DND-41 (cell line): ENCODE data around the gene GPI.
A peak's percentile ranks its signal among the peaks of the same experiment; 100 is the strongest.

ENCODE experiments used
- ATAC-seq: fragments of 200-7000 bp; cut with Tn5 transposase; 3 replicates; pipeline ENCODE4 v1.9.1; 2021; ENCODE audit warnings: low read depth; ENCODE audit not compliant: insufficient read depth
- DNase-seq: peaks from one replicate; pipeline ENCODE4 v3.0.0-alpha.2; 2020
- H2AFZ ChIP-seq: 2 replicates; pipeline ENCODE4 v1.6.0; 2012; ENCODE audit warnings: low read depth, low read length
- H3K27ac ChIP-seq: 2 replicates; pipeline ENCODE4 v1.5.1; 2012; ENCODE audit warnings: low read length, inconsistent platforms
- H3K27me3 ChIP-seq: fragments of 200-600 bp; sonication (generic); 2 replicates; pipeline ENCODE4 v1.6.0; 2012; ENCODE audit warnings: low read length, mild to moderate bottlenecking, inconsistent platforms; ENCODE audit not compliant: insufficient read depth, poor library complexity
- H3K36me3 ChIP-seq: 2 replicates; pipeline ENCODE4 v1.5.1; 2012; ENCODE audit warnings: low read length, inconsistent platforms; ENCODE audit not compliant: insufficient read depth
- H3K4me1 ChIP-seq: 2 replicates; pipeline ENCODE4 v1.5.1; 2012; ENCODE audit warnings: mild to moderate bottlenecking, low read length; ENCODE audit not compliant: insufficient read depth
- H3K4me2 ChIP-seq: 2 replicates; pipeline ENCODE4 v1.6.0; 2012; ENCODE audit warnings: mild to moderate bottlenecking, moderate library complexity, low read length, inconsistent platforms; ENCODE audit not compliant: insufficient read depth
- H3K4me3 ChIP-seq, 2 experiments: fragments of 200-600 bp in 1 of 2; shearing (Covaris generic) in 1 of 2; 2 replicates each; pipeline ENCODE4 v1.5.1; 2012 to 2016; ENCODE audit warnings: inconsistent platforms in 2 of 2, low read length in 2 of 2, mild to moderate bottlenecking in 2 of 2, low read depth in 1 of 2, moderate library complexity in 1 of 2
- H3K79me2 ChIP-seq: 2 replicates; pipeline ENCODE4 v1.6.0; 2012; ENCODE audit warnings: low read length, inconsistent platforms; ENCODE audit not compliant: insufficient read depth
- H3K9ac ChIP-seq: 2 replicates; pipeline ENCODE4 v1.6.0; 2012; ENCODE audit warnings: low read depth, mild to moderate bottlenecking, inconsistent platforms, low read length, moderate library complexity
- H3K9me3 ChIP-seq: 2 replicates; pipeline ENCODE4 v1.5.1; 2012; ENCODE audit warnings: low read length, moderate library complexity, mild to moderate bottlenecking, inconsistent platforms; ENCODE audit not compliant: insufficient read depth, severe bottlenecking
- H4K20me1 ChIP-seq: 2 replicates; pipeline ENCODE4 v1.6.0; 2012; ENCODE audit warnings: low read length; ENCODE audit not compliant: insufficient read depth
- CTCF ChIP-seq: IDR thresholded peaks from 2 replicates; pipeline ENCODE4 v1.5.1; 2012; ENCODE audit warnings: borderline replicate concordance, low read length, moderate library complexity, mild to moderate bottlenecking; ENCODE audit not compliant: poor library complexity, severe bottlenecking; ENCODE audit errors: extremely low read depth
- EZH2 ChIP-seq: IDR thresholded peaks from 3 replicates; pipeline ENCODE4 v1.6.1; 2012; ENCODE audit warnings: borderline replicate concordance, low read depth, mild to moderate bottlenecking, moderate library complexity, low read length, inconsistent platforms; ENCODE audit not compliant: severe bottlenecking

Gene GPI

GRCh38 chr19:34402074-34402600 lies 37.1 kb downstream of the GPI start:
- peaks cover 19% of the 10 kb centered on the region for H3K79me2 ChIP-seq
- H4K20me1 ChIP-seq: no peaks in the 10 kb centered on the region
- H3K9me3 ChIP-seq: no peaks in the 10 kb centered on the region
- no peak for ATAC-seq
- no peak overlapping the region for H2AFZ ChIP-seq
- no peak for TF ChIP-seq EZH2
- TF ChIP-seq CTCF: no peak
- peaks cover 30% of the 10 kb centered on the region for H3K4me1 ChIP-seq
- peaks cover 32% of the 10 kb centered on the region for H3K36me3 ChIP-seq
- H3K27ac ChIP-seq: no peak overlapping the region
- DNase-seq: no peak
- H3K9ac ChIP-seq: no peak overlapping the region
- no peak overlapping the region for H3K4me3 ChIP-seq
- H3K4me2 ChIP-seq: no peak overlapping the region
- H3K27me3 ChIP-seq: no peaks in the 10 kb centered on the region

- peaks cover 6% of the 10 kb centered on the region; the same call in 1 of the 2 replicates for H4K20me1 ChIP-seq
- peak overlapping the region; percentile 88 for H3K9ac ChIP-seq
- H3K4me1 ChIP-seq: peaks cover 41% of the 10 kb centered on the region
- no peaks in the 10 kb centered on the region for H3K27me3 ChIP-seq
- H3K79me2 ChIP-seq: peaks cover 34% of the 10 kb centered on the region
- no peak for TF ChIP-seq CTCF
- TF ChIP-seq EZH2: no peak
- peak overlapping the region; percentile 99 for H3K4me2 ChIP-seq
- H2AFZ ChIP-seq: peak overlapping the region; percentile 100
- no peak for DNase-seq
- ATAC-seq: no peak
- H3K36me3 ChIP-seq: peaks cover 34% of the 10 kb centered on the region
- peak overlapping the region; percentile 72 for H3K27ac ChIP-seq
- H3K4me3 ChIP-seq: peak overlapping the region; percentile 74 to 99; a peak in 3 of 4 replicates
- H3K9me3 ChIP-seq: no peaks in the 10 kb centered on the region
Observed at GRCh38 chr19:34403784-34404108, 38.8 kb downstream of the GPI start.

- Histone ChIP-seq H3K79me2 (peaks cover 34% of the 10 kb centered on the region), H3K9me3 (no peaks in the 10 kb centered on the region), H3K4me2 (peak within 1 kb of the TSS; percentile 99), H3K4me1 (peaks cover 41% of the 10 kb centered on the region), H2AFZ (peak within 1 kb of the TSS; percentile 100), H3K27me3 (no peaks in the 10 kb centered on the region), H3K9ac (peak within 1 kb of the TSS; percentile 88), H3K27ac (peak within 1 kb of the TSS; percentile 72), H3K36me3 (peaks cover 34% of the 10 kb centered on the region), H3K4me3 (peak within 1 kb of the TSS; percentile 74 to 99), H4K20me1 (peaks cover 6% of the 10 kb centered on the region; the same call in 1 of the 2 replicates)
- ATAC-seq (peak; percentile 96), DNase-seq (peak; percentile 92)
- TF ChIP-seq EZH2 (no peak), CTCF (peak; percentile 2)
Observed at GRCh38 chr19:34404109-34404909, 39.3 kb downstream of the GPI start, which contains the start of gene PDCD2L. Gene PDCD2L (plus strand): TSS chr19:34404399. CDS start chr19:34404431, 32 bp downstream.
